Esophagus muscularis mucosa (tissue), 4 donors: ENCODE data around the gene TGM3.

Source experiments
- CTCF ChIP-seq, 3 experiments: fragments of 200-600 bp in 2 of 3; fragments of 450-650 bp in 1 of 3; sonication (generic) in 2 of 3; IDR thresholded peaks; one replicate each; pipeline ENCODE4 v1.5.1; 2017 to 2019; ENCODE audit warnings: antibody characterized with exemption in 3 of 3, mild to moderate bottlenecking in 2 of 3, moderate library complexity in 1 of 3
- EP300 ChIP-seq: sonication (generic); formaldehyde crosslinking; IDR thresholded peaks from one replicate; pipeline ENCODE4 v1.6.1; 2017; ENCODE audit warnings: antibody characterized with exemption
- POLR2A ChIP-seq: fragments of 450-650 bp; IDR thresholded peaks from one replicate; pipeline ENCODE4 v1.6.1; 2017; ENCODE audit warnings: antibody characterized with exemption, moderate library complexity, mild to moderate bottlenecking, low read depth
- POLR2AphosphoS5 ChIP-seq, 2 donors: sonication (generic); formaldehyde crosslinking; IDR thresholded peaks; one replicate each; pipeline ENCODE4 v1.6.1; 2017; ENCODE audit warnings: antibody characterized with exemption in 2 of 2

GRCh38 chr20:2248837-2249236 lies 47.0 kb upstream of the TGM3 start:
- TF ChIP-seq CTCF (IDR thresholded peaks at IDR 0.05) (no peak), POLR2AphosphoS5 (IDR thresholded peaks at IDR 0.05) (no peak), POLR2A (no peak), EP300 (no peak)
